Thoracic aorta (tissue), 2 donors: ENCODE data around the gene ERAP2. TPM values are rescaled to one million over a fixed set of nuclear protein-coding genes. Genes with fewer than 3 reads are reported as not detected.

Experiments
- ATAC-seq: fragments of 150-250 bp; one replicate; pipeline ENCODE4 v1.8.0; 2017; ENCODE audit warnings: low read depth; ENCODE audit not compliant: insufficient number of reproducible peaks, low FRiP score
- DNase-seq: peaks from one replicate; pipeline ENCODE4 v3.0.0-alpha.2; 2020; ENCODE audit warnings: low spot score
- H3K27ac ChIP-seq, 2 donors: fragments of 200-600 bp; sonication (generic); 1 replicate in 1 of 2; 2 replicates in 1 of 2; pipeline ENCODE4 v1.5.1; 2016; ENCODE audit warnings: mild to moderate bottlenecking in 2 of 2, moderate library complexity in 2 of 2
- H3K27me3 ChIP-seq: fragments of 200-600 bp; sonication (generic); replicated peaks from 2 replicates; pipeline ENCODE4 v1.6.0; 2016; ENCODE audit warnings: mild to moderate bottlenecking; ENCODE audit not compliant: insufficient read depth
- H3K36me3 ChIP-seq: fragments of 200-600 bp; sonication (generic); one replicate; pipeline ENCODE4 v1.5.1; 2016
- H3K4me1 ChIP-seq, 2 donors: fragments of 200-600 bp; sonication (generic); 1 replicate in 1 of 2; 2 replicates in 1 of 2; pipeline versions ENCODE4 v1.5.1 to v1.6.0; 2016; ENCODE audit warnings: low read depth in 2 of 2, mild to moderate bottlenecking in 1 of 2; ENCODE audit not compliant: control insufficient read depth in 1 of 2
- H3K4me3 ChIP-seq: fragments of 200-600 bp; sonication (generic); 2 replicates; pipeline ENCODE4 v1.5.1; 2016; ENCODE audit warnings: mild to moderate bottlenecking
- H3K9me3 ChIP-seq: fragments of 200-600 bp; sonication (generic); 2 replicates; pipeline ENCODE4 v1.5.1; 2016
- CTCF ChIP-seq: fragments of 200-600 bp; sonication (generic); IDR thresholded peaks from one replicate; pipeline ENCODE4 v1.5.1; 2019; ENCODE audit warnings: antibody characterized with exemption
- total RNA-seq, 2 donors: library from RNA; depleted of rRNA; stranded (reverse); fragments of >200 nt; gene quantifications; one replicate each; pipeline versions ENCODE4 v1.1.0 to v1.2.3, GENCODE V29; 2016

The ERAP2 gene
- total RNA-seq, 2 donors from 2014 or later: 15.8 to 18.3 TPM

DNA sequence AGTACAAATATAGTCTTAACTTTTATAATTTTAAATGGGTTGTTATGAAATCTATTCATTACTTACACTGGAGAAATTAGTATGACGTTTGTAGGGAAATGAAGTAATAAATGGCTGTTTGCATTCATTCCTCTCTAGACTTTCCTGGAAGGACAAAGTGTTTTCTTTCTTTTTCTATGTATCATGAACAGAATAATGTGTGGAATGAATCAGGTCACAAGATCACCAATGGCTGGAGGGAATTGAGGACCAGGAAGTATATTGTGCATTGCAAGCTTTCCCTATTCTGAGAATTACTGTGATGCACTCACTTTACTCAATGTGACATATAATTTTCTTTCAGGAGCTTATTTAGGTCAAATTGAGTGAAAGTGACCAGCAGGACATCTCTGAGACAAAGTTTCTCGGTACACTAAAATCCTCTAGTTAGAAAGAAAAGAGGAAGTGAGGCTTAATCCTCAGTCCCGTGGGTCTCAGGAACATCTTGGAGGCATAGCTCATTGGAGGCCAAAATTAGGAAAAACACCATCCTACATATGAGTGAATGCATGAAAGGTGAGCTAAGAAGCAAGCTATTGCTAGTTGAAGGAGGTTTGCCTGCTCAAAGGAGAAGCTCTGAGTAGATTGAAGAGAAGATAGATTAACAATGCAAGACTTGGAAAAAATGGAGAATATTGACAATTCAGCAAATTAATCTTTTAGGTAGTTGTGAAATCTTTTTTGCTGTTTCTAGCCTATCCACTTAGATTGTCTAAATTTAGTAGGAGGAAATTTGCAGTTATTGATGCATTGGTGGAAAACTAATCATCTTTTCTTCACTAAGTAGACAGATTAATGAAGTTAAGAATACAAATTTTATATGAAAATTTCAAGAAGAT lies 28.0 kb downstream of the ERAP2 start:
- Histone ChIP-seq H3K4me1 (peaks cover 0 to 7% of the 10 kb centered on the region in 2 donors), H3K36me3 (no peaks in the 10 kb centered on the region), H3K4me3 (no peak overlapping the region), H3K27me3 (no peaks in the 10 kb centered on the region), H3K27ac (peak overlapping the region in 1 of 2 donors; percentile 38), H3K9me3 (no peaks in the 10 kb centered on the region)
- TF ChIP-seq CTCF: no peak
- DNase-seq: no peak
- ATAC-seq: no peak

DNA sequence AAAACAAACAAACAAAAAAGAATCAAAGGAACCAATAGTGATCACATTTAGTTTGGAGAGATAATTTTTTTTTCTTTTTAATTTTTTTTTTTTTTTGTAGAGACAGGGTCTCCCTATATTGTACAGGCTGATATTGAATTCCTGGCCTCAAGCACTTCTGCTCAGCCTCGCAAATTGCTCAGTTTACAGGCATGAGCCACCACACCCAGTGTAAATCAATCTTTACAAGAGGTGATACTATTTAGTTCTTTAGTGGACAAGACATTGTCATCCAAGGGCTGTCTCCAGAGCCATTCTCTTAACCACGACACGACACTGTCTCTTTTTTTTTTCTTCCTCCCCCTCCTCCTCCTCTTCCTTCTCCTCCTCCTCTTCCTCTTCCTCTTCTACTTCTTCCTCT lies 29.6 kb downstream of the ERAP2 start:
- ATAC-seq: no peak
- TF ChIP-seq CTCF: no peak
- no peaks in the 10 kb centered on the region for H3K9me3 ChIP-seq
- H3K27ac ChIP-seq: no peak overlapping the region
- peaks cover 0 to 7% of the 10 kb centered on the region in 2 donors for H3K4me1 ChIP-seq
- no peaks in the 10 kb centered on the region for H3K36me3 ChIP-seq
- H3K27me3 ChIP-seq: no peaks in the 10 kb centered on the region
- DNase-seq: no peak
- H3K4me3 ChIP-seq: no peak overlapping the region

GRCh38 chr5:96909003-96909402 lies 32.7 kb downstream of the ERAP2 start:
- Histone ChIP-seq H3K4me3 (no peak overlapping the region), H3K27me3 (no peaks in the 10 kb centered on the region), H3K27ac (no peak overlapping the region), H3K4me1 (peaks cover 0 to 5% of the 10 kb centered on the region in 2 donors), H3K36me3 (no peaks in the 10 kb centered on the region), H3K9me3 (no peaks in the 10 kb centered on the region)
- no peak for TF ChIP-seq CTCF
- ATAC-seq (no peak), DNase-seq (no peak)

DNA sequence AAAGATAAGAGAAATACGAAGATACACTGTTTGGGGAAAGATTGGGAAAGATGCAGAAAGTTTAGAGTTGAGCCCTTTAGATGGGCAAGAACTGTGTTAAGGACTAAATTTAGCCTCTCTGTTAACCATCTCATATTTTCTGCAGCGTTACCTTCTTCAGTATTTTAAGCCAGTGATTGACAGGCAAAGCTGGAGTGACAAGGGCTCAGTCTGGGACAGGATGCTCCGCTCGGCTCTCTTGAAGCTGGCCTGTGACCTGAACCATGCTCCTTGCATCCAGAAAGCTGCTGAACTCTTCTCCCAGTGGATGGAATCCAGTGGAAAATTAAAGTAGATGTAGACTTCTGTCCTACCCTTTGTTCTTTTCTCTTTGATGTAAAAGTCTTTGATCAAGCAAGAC lies 33.1 kb downstream of the ERAP2 start:
- DNase-seq (no peak), ATAC-seq (no peak)
- H3K4me3 ChIP-seq: no peak overlapping the region
- H3K36me3 ChIP-seq: no peaks in the 10 kb centered on the region
- H3K27me3 ChIP-seq: no peaks in the 10 kb centered on the region
- no peak overlapping the region for H3K27ac ChIP-seq
- no peaks in the 10 kb centered on the region for H3K9me3 ChIP-seq
- TF ChIP-seq CTCF: no peak
- H3K4me1 ChIP-seq: peaks cover 0 to under 1% of the 10 kb centered on the region in 2 donors

- no peaks in the 10 kb centered on the region for H3K9me3 ChIP-seq
- H3K27ac ChIP-seq: no peak overlapping the region
- H3K4me1 ChIP-seq: no peaks in the 10 kb centered on the region
- DNase-seq (no peak), ATAC-seq (no peak)
- H3K27me3 ChIP-seq: no peaks in the 10 kb centered on the region
- H3K4me3 ChIP-seq: no peak overlapping the region
- TF ChIP-seq CTCF: no peak
- H3K36me3 ChIP-seq: no peaks in the 10 kb centered on the region
These were observed 34.8 kb downstream of the ERAP2 start for GRCh38 chr5:96911139-96911538.
